ENCODE measurements around the gene DSCAML1.
"Not testable (repeated sequence)": the region's sequence is repeated elsewhere in the genome, so short reads cannot be mapped to it uniquely, and the experiment has no call there.

The DSCAML1 gene

GRCh38 chr11:117465236-117465997, 331.6 kb downstream of the DSCAML1 start:
- no peak for DNase-seq (ENCODE audit: low read depth)

GRCh38 chr11:117464778-117465177, 332.2 kb downstream of the DSCAML1 start:
- DNase-seq (ENCODE audit: low read depth) = no peak

- no peak for DNase-seq (ENCODE audit: low read depth)
Measured at GRCh38 chr11:117462864-117463247, 334.2 kb downstream of the DSCAML1 start.

- DNase-seq (ENCODE audit: low read depth) = no peak
Measured at GRCh38 chr11:117462183-117462863, 334.7 kb downstream of the DSCAML1 start.

- no peak for DNase-seq (ENCODE audit: low read depth)
Measured at GRCh38 chr11:117461396-117462182, 335.4 kb downstream of the DSCAML1 start.

- DNase-seq (ENCODE audit: low read depth) = no peak
Measured at GRCh38 chr11:117459979-117460300, 337.1 kb downstream of the DSCAML1 start.

- no peak for DNase-seq (ENCODE audit: low read depth)
Measured at GRCh38 chr11:117459123-117459978, 337.7 kb downstream of the DSCAML1 start.

GRCh38 chr11:117458275-117459122, 338.5 kb downstream of the DSCAML1 start:
- no peak for DNase-seq (ENCODE audit: low read depth)

- DNase-seq (ENCODE audit: low read depth) = no peak
Measured at GRCh38 chr11:117457835-117458234, 339.2 kb downstream of the DSCAML1 start.

- no peak for DNase-seq (ENCODE audit: low read depth)
Measured at GRCh38 chr11:117457031-117457785, 339.8 kb downstream of the DSCAML1 start.

- not testable (repeated sequence) for DNase-seq (ENCODE audit: low read depth)
Measured at GRCh38 chr11:117456721-117457029, 340.3 kb downstream of the DSCAML1 start.

- DNase-seq (ENCODE audit: low read depth) = no peak
Measured at GRCh38 chr11:117456027-117456720, 340.8 kb downstream of the DSCAML1 start.

GRCh38 chr11:117454564-117454917, 342.5 kb downstream of the DSCAML1 start:
- DNase-seq (ENCODE audit: low read depth) = no peak

GRCh38 chr11:117453886-117454563, 343.0 kb downstream of the DSCAML1 start:
- no peak for DNase-seq (ENCODE audit: low read depth)

- DNase-seq (ENCODE audit: low read depth) = no peak
Measured at GRCh38 chr11:117449111-117449693, 347.8 kb downstream of the DSCAML1 start.

- DNase-seq (ENCODE audit: low read depth) = no peak
Measured at GRCh38 chr11:117444711-117445658, 352.0 kb downstream of the DSCAML1 start.

GRCh38 chr11:117444256-117444655, 352.8 kb downstream of the DSCAML1 start:
- DNase-seq (ENCODE audit: low read depth) = no peak
